ENCODE data around the gene BCAS3.

Gene BCAS3

DNA sequence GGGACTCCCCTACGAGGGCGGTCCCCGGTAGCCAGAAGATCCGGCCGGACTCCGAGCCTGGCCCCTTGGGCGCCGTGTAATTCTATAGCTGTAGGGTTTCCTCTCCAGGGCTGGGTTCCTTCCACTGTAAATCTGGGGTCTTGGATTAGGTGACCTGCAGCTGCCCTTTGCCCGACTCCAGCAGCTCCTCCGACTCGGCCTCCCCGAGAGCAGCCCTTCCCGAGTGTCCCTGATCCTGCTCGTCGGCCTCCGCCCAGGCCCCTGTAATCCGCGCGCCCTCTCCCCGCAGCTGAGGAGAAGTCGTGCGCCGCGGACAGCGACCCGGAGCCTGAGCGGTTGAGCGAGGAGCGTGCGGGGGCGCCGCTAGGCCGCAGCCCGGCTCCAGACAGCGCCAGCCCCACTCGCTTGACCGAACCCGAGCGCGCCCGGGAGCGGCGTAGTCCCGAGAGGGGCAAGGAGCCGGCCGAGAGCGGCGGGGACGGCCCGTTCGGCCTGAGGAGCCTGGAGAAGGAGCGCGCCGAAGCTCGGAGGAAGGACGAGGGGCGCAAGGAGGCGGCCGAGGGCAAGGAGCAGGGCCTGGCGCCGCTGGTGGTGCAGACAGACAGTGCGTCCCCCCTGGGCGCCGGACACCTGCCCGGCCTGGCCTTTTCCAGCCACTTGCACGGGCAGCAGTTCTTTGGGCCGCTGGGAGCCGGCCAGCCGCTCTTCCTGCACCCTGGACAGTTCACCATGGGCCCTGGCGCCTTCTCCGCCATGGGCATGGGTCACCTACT, 727.4 kb downstream of the BCAS3 start:
- no peak for FAIRE-seq

DNA sequence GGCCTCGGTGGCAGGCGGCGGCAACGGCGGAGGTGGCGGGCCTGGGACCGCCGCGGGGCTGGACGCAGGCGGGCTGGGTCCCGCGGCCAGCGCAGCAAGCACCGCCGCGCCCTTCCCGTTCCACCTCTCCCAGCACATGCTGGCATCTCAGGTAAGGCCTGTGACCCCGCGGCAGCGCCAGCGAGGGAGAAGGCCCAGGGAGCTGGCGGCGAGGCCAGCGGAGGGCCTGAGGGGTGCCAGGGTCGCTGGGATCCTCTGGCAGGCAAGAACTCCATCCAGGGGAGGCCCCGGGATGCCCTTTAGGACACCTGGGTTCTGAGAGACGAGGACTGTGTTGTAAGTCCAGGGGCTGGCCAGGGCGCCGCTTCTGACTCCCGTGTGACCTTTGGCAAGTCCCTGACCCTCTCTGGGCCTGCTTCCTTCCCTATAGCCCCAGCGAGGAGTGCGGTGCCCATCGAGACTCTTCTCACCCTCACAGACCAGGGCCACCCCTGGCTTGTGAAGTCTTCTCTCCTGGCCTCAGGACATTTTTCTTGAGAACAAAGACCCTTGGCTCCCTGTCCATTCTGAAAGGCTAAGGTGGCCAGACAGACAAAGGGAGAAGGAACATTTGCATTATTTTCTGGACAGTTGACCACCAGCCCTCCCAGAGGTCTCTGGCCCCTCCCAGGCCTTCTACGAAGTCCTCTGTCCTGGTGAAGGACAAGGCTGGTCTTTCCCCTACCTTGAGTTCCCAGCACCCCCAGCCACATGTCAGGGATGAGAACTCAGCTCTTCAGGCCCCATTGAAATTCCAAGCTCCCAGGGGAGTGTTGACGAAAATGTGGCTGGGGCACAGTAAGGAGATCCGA, 728.3 kb downstream of the BCAS3 start:
- FAIRE-seq: no peak

DNA sequence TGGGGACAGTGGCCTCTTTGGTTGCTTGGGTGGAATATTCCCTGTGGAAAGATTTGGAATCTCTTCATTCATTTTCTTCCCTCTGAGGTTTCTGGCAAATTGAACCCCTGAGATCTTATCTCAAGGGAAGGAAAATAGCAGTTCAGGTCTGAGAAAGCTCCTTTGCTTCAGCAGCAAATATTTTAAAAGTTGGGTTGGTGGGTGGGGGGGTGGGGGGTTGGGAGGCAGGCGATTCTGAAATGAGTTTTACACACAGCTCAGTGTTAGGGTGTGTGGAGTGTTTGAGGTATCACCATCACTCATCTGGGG, 728.8 kb downstream of the BCAS3 start:
- no peak for FAIRE-seq

DNA sequence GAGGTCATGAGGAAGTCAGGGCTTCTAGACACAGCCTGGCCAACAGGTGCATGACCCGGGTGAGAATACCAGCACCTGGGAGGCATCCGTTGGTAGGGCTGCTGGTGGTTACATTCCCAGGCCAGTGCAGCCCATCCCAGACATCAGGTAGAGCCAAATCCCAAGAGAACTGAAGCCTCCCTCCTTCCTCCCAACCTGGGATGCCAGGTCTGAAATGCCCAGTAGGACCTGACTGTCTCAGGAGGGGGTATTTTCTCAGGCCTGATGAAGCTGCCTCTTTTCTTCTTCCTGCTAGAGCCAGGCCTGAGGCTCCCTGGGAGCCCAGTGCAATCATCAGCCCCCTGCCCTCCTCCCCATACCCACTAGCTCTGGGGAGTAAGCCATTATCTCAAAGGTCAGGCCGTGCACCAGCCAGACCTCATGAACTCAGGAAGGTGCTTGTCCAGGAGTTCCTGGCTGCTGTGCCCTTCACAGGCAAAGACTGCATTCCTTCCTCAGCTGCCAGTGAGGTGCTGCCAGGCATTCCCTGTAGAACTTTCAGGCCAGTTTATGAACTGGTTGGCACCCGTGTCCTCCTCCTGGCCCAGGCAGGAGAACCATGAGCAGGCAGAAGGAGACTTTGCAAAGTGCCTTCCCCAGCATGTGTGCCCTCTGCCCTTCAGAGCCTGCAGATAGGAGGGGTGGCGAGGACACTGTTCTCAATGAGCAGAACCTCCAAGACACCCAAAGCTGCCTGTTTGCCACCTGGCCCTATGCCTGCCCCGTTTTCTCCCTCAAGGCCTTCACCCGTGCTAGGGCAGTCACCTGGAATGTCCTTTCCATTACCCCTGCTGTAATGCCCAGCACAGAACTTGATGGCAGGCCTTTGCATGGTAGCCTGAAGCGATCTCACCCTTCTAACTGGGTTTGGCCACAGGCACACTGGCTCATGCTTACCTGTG, 729.6 kb downstream of the BCAS3 start:
- FAIRE-seq: no peak

DNA sequence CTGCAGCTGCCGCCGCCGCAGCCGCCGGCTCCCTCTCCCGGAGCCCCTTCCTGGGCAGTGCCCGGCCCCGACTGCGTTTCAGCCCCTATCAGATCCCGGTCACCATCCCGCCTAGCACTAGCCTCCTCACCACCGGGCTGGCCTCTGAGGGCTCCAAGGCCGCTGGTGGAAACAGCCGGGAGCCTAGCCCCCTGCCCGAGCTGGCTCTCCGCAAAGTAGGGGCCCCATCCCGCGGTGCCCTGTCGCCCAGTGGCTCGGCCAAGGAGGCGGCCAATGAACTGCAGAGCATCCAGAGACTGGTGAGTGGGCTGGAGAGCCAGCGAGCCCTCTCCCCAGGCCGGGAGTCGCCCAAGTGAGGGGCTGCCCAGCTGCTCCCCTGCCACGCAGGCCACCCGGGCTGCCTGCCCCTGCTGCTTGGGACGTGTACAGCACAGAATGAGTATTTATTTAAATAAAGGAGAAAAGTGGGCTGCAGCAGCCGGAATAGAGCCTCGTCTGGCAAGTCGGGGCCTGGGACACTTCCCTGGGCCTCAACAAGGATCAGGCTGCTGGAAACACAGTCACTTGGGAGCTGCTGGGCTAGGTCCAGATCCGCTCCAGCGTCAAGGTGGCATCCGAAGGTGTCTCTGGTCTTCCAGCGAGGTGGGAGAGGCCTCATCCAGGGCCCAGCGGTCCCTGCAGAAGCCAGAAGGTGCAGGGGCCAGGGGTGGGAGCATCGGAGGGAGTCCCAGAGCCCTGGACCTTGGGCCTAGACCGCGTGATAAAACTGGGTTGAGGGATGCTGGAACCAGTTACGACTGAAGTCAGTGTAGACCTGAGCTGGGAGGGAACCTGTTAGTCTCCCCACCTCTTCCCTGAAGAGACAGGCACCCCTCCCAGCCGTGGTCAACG, 730.7 kb downstream of the BCAS3 start:
- FAIRE-seq: no peak

DNA sequence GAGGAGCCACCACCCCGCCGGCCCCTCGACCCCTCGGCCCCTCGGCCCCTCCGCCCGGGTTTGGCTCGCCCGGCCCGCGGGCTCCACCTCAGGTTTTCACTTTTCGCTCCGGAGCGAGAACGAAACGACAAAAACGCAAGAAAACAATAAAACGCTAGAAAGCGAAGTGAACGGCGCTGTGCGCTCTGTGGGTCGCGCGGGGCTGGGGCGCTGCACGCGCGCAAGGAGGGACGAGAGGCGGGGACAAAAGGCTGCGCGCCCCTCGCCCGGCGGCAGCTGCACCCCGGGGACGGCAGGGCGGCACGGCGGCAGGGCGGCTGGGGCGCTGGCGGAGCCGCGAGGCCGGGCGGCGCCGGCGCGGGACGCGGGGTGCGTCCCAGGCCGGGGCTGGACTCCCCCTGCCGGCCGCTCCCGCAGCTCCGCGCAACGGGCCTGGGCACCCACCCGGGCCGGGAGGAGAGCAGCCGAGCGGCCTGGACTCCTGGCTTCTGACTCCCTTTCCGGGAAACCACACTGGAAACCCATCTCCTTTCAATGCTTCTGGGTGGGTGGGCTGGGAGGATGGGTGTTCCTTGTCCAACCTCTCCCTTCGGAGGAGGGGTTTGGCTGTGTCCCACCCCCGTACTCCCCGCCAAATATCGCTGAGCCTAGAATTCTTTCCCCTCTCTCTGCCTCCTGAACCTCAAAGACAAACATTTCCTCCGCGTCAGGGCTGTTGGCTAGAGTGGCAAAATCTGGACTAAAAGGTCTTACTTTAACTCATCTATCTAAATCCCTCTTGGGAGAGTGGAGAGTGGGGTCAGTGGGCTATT, 731.9 kb downstream of the BCAS3 start:
- FAIRE-seq: no peak

DNA sequence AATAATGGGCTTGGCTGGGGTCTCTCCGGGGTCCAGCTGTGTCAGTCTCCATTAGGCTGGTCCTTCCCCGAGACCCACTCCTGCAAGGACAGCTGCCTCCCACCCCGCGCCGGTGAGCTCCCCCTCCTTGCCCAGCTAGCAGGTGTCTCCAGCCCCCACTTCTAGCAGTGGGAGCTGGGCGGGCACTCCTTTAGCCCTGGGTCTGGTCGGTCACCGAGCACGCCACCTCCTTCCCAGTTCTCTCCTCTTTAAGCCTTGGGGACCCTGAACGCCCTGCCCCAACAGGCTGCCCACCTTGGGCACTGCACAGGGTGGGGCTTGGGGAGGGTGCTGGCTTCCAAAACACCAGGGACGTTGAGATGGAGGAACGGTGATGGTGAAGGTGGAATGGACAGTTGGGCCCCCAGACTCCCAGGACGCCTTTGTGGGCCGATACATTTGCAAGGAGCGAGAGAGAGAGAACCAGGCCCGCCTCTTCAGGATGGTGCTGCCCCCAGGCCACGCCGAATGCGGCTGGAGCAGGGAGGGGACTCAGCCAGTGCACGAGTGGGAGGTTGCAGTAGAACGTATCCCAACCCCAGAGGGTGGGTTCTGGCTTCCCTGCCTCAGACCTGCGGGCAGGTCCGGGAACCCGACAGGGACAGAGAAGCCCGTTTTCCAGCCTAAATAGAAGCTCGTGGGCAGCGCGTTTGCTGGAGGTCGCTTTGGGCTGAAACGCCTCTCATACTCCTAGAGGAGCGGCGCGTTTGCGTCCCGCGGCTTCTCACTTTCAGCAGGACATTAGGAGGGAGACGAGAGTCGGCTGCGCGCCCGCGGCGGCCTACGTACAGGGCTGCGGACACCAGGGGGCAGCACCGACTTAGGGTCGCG, 732.7 kb downstream of the BCAS3 start:
- no peak for FAIRE-seq

DNA sequence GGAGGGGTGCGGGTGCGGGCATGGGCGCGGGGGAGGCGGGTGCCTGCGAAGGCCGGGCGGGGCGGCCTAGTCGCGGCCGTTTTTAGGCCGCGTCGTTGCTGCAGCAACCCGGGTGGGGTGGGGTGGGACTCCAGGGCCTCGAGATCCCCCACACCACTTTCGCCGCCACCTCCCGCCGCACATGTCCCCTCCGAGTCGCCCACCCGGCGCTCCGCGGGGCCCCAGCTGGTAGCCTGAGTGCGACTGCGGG, 733.3 kb downstream of the BCAS3 start:
- FAIRE-seq: no peak

DNA sequence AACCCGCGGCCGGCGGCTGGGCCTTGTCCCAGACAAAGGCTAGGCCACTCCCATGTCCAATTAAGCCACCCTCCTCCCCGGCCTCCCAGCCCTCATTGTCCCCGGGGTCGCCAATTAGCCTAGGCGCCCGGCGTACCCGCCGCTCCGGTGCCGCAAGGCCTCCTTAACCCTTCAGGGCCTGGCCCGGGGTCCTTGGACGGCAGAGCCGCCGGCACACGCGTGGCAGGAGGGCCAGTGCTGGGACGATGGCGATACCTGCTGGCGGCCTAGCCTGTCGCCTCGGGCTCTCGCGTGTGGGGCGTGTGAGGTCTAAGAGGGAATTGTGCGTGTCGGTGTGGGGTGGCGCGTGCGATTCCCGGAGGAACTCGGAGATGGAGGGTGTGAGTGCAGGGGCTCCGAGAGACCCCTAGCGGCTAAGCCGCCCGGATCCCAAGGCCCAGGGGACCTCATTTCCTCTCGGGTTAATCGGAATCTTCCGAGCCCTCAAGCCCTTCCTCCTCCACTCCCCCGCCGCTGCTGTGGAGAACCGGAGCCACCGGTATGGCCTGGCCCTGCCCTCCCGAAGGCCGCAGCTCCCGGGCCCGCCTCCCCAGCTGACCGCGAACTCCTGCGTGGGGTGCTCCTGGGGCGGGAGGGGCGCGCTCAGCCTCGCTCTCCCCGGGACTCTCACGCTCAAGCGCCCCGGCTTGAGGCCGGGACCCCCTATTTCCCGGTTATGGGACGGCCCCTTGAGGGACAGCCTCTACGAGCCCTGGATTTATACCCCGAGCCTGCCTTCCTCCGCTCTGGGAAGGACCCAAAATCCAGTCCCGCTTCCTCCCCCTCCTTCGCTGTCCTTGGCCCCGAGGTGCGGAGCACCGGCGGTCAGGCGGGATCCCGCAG, 733.9 kb downstream of the BCAS3 start:
- no peak for FAIRE-seq

DNA sequence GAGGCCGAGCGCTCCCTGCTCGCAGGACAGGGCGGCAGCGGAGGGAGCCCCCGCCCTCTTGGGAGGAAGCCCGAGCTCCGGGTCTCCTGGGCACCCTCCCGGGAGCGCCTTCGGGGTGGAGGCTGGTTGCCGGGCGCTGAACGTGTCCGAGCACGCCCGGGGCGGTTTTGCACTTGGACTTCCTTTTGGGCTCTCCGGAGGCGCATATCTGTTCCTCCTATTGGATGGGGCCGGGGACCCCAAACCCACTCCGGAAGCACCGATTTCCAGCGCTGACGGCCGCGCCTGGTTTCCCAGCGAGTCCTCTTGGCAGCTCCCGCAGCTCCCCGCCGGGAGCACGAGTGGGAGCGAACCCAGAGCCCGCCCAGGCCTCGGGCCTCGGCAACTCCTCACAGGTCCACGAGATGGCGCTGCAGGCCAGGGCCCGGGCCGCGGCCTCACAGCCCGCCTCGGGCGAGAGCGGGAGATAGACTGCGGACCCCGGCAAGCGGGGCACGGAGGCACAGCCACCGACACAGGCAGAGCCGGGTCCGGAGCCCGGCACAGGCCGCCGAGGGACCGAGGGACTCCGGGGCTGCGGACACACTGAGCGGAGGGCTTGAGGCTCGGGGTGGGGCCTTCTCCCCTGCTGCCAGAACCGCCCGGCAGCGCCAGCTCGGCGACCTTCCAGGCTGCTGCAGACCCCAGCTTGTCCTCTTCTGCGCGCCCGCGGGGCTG, 734.6 kb downstream of the BCAS3 start:
- FAIRE-seq: no peak

DNA sequence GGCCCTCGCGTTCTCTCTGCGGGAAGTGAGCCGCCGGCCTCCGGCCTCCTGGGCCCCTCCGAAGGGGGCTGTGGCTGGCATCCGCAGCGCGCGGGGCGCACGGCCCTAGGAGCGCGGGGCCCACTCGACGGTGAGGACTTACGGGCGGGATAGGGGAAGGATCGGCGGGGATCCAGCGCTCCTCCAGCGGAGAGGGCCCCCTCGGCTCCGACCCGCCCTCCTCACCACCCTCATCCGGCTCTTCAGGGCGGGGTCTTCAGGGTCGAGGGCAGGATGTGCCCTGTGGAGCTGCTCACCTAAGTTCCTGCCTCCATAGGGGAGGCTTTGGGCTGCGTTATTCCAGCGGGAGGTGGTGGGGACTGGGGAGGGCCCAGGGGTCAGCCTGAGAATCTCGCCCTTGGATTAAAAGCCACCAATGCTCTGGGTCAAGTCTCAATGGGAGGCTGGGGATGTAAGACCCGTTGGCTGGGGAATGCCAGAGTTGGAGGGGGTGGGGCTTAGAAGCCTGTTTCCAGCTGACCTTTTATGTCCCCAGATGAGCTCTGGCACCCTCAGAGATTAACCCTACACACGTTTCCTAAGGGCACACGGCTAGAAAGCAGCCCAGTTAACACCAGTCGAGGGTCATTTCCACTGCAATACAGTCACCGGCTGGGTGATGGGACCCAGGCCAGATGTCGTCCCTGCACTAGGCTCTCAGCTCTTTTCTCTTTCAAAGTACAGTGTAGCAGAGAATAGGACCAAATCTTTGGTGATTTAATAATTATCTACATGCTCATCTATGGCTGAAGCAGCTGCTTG, 735.4 kb downstream of the BCAS3 start:
- no peak for FAIRE-seq

DNA sequence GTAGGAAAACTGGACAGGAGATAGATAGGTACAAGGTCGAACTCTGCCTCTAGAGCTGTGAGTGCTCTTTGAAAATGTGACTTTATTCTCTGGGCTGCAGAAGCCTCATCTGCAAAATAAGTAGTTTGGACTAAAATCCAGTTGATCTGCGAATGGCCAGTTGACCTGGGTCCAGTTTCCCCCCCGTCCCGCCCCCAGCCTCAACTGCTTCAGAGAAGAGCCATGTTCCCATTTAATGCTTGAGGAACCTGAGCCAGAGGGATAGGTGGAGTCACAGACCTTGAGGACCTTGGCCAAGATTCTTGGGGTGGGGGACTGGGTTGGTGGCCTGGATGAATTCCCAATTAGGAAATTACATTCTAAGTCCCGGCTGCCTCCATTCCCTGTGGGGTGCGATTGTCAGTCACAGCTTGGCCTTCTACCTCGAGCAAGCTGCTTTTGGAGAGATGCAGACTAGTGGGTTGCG, 736.0 kb downstream of the BCAS3 start:
- FAIRE-seq: no peak

DNA sequence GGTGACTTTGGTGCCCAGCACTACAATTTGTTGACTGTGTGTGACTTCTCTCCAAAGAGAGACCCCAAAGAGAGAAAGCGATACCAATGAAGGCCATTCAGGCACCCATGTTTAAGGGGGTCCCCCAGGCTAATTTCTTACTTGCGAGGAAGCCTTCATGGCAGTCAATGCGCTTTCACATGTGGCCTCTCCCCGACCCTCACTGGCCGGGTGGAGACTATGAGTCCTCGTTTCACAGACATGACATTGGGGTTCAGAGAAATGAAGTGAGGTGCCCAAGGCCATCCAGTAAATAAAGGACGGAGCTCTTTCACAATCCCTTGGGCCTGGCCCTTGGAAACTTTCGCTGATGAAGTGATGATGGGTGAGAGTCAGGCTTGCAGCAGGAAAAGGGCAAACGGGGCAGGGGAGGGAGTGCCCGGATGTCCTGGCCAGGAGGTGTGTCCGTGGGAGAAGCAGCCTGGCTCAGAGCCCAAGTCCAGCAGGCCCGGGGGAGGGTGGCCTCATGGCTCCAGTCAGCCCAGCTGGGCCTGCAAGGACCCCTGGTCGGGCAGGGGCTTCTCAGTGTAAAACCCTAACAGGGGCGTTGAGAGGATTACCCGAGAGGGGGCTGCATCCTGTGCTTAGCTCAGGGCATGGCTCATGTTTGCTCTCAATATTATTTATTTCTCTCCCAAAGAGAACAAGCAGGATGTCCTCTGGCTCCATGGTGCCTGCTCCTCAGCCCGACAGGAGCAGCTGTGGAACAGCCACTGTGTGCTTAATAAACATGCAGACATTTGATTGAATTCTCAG, 736.7 kb downstream of the BCAS3 start:
- FAIRE-seq: no peak

DNA sequence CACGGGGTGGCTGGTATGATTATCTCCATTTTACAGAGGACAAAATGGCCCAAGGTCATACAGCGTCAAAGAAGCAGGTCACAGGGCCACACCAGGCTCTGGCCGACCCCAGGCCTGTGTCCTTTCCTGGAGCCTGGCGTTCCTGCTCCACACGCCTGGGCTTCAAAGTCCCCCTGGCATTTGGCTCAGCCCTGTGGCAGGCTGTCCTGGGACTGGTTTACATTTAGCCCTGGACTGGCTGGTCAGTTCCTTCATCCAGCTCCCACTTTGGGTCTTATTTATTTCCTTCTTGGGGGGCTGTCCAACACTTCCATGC, 737.2 kb downstream of the BCAS3 start:
- FAIRE-seq: no peak

DNA sequence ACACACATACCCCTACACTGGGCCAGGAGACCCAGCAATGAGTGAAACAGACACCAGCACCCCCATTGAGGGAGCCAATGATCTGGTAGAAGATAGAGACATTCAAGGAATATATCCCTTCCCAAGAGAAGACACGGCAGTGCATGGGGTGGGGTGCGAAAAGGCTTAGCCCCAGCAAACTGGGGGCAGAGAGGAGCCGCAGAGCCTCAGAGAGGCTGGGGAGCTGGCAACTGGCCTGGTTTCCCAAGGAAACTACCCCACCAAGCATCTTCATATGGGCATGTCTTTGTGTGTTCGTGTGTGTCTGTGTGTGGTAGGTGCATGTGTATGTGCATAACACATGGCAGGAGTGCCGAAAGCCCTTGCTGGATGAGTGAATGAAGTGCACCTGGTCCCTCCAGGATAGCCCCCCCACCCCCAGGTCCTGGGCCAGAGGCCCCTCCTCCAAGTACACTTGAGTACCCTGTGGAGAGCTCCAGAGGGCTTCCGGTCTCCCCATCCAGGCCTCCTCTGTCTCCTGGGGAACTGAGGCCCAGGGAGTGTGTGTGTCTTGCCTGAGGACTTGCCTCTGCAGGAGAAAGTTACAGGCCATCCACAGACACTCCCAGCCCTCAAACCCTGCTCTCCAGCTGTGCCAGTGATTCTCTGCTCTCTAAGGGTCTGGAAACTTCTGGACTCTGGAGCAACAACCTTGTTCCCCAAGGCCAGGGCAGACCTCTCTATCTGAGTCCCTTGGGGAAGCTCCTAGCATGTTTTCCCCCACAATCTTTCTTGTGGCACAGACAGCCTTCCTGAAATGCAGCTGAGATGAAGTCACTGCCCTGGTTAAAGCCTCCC, 737.9 kb downstream of the BCAS3 start:
- no peak for FAIRE-seq

DNA sequence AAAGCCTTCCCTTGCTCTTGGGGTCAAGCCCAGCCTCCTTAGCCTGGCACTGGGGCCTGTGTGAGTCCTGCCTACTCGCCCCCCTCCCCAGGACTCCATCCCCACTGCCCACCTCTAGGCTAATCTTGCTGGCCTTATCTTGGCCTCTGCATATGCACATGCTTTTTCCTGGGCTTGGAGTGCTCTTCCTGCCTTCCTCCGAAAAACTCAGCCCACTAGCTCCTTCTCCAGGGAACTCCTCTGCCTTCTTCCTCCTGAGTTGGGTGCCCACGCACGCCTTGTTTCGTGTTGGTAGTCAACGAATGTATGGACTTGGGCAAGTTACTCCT, 738.5 kb downstream of the BCAS3 start:
- no peak for FAIRE-seq

Measured in colon (tissue), 2 donors.